Measurements from ENCODE around the gene UBE2G1.

Gene UBE2G1

GRCh38 chr17:4262703-4263102 is 103.8 kb downstream of the UBE2G1 start:
- no peak overlapping the region for H4K8ac ChIP-seq (ENCODE audit: low read depth, low read length)
- peak overlapping the region; percentile 73 to 96 for H3K4me3 ChIP-seq (ENCODE audit: low read length in 2 of 2)
- H3K18ac ChIP-seq (ENCODE audit: low read length), result no peak overlapping the region
- no peak for DNase-seq (ENCODE audit: low spot score)
- peaks cover 12 to 47% of the 10 kb centered on the region in 2 donors for H3K36me3 ChIP-seq (replicated peaks in 1 of 2; ENCODE audit: control insufficient read depth in 2 of 2, insufficient read depth in 2 of 2, low read length in 2 of 2)
- H3K4ac ChIP-seq (ENCODE audit: low read length), result no peak overlapping the region
- no peak overlapping the region for H2BK12ac ChIP-seq (ENCODE audit: low read length)
- no peak overlapping the region for H4K91ac ChIP-seq (ENCODE audit: low read depth, low read length, poor library complexity)
- no peaks in the 10 kb centered on the region for H3K27me3 ChIP-seq (ENCODE audit: control insufficient read depth in 3 of 3, insufficient read depth in 3 of 3, low read depth in 1 of 3, low read length in 3 of 3)
- H2BK5ac ChIP-seq (ENCODE audit: low read length), result no peak overlapping the region
- peak overlapping the region; percentile 92 for H3K9ac ChIP-seq (ENCODE audit: low read depth, low read length, poor library complexity)
- no peak overlapping the region for H3K14ac ChIP-seq (ENCODE audit: low read length)
- H2AK5ac ChIP-seq (ENCODE audit: low read depth, low read length), result no peak overlapping the region
- peaks cover 13% of the 10 kb centered on the region for H3K79me1 ChIP-seq (ENCODE audit: low read depth, low read length)
- no peak overlapping the region for H2BK15ac ChIP-seq (ENCODE audit: low read length)
- no peak overlapping the region for H3K27ac ChIP-seq (replicated peaks; ENCODE audit: low read length)
- H3K4me1 ChIP-seq (ENCODE audit: control insufficient read depth in 2 of 2, insufficient read depth in 1 of 2, low read depth in 1 of 2, low read length in 2 of 2), result peaks cover 9 to 14% of the 10 kb centered on the region in 2 donors
- H2BK120ac ChIP-seq (ENCODE audit: low read depth, low read length), result no peak overlapping the region
- no peak overlapping the region for H3K23ac ChIP-seq (ENCODE audit: low read depth, low read length, poor library complexity)
- no CpG with 5 or more reads among the region's 8 CpGs for WGBS, 2 donors (ENCODE audit: extremely low coverage in 2 of 2, insufficient read length in 2 of 2, insufficient replicate concordance in 1 of 2)
- H3K9me3 ChIP-seq (replicated peaks in 1 of 2; ENCODE audit: control insufficient read depth in 2 of 2, insufficient read depth in 1 of 2, low read depth in 1 of 2, low read length in 2 of 2), result peaks cover 13 to 38% of the 10 kb centered on the region in 2 donors
- no peak overlapping the region for H2AFZ ChIP-seq (ENCODE audit: low read length)
- H3K4me2 ChIP-seq (ENCODE audit: insufficient read depth, low read length, poor library complexity, severe bottlenecking), result peak overlapping the region; percentile 91

- Histone ChIP-seq H2AK5ac (ENCODE audit: low read depth, low read length) (no peak overlapping the region), H2BK120ac (ENCODE audit: low read depth, low read length) (no peak overlapping the region), H3K9ac (ENCODE audit: low read depth, low read length, poor library complexity) (no peak overlapping the region), H3K23ac (ENCODE audit: low read depth, low read length, poor library complexity) (no peak overlapping the region), H3K14ac (ENCODE audit: low read length) (no peak overlapping the region), H3K9me3 (replicated peaks in 1 of 2; ENCODE audit: control insufficient read depth in 2 of 2, insufficient read depth in 1 of 2, low read depth in 1 of 2, low read length in 2 of 2) (peaks cover 17 to 50% of the 10 kb centered on the region in 2 donors), H3K18ac (ENCODE audit: low read length) (no peak overlapping the region), H3K27me3 (ENCODE audit: control insufficient read depth in 3 of 3, insufficient read depth in 3 of 3, low read depth in 1 of 3, low read length in 3 of 3) (no peaks in the 10 kb centered on the region), H2BK5ac (ENCODE audit: low read length) (no peak overlapping the region), H2AFZ (ENCODE audit: low read length) (no peak overlapping the region), H4K91ac (ENCODE audit: low read depth, low read length, poor library complexity) (no peak overlapping the region), H3K4ac (ENCODE audit: low read length) (no peak overlapping the region), H3K79me1 (ENCODE audit: low read depth, low read length) (peaks cover 13% of the 10 kb centered on the region), H3K36me3 (replicated peaks in 1 of 2; ENCODE audit: control insufficient read depth in 2 of 2, insufficient read depth in 2 of 2, low read length in 2 of 2) (peaks cover 10 to 51% of the 10 kb centered on the region in 2 donors), H3K4me1 (ENCODE audit: control insufficient read depth in 2 of 2, insufficient read depth in 1 of 2, low read depth in 1 of 2, low read length in 2 of 2) (peaks cover 9 to 14% of the 10 kb centered on the region in 2 donors), H3K27ac (replicated peaks; ENCODE audit: low read length) (no peak overlapping the region), H2BK15ac (ENCODE audit: low read length) (no peak overlapping the region), H3K4me2 (ENCODE audit: insufficient read depth, low read length, poor library complexity, severe bottlenecking) (no peak overlapping the region), H4K8ac (ENCODE audit: low read depth, low read length) (no peak overlapping the region), H2BK12ac (ENCODE audit: low read length) (no peak overlapping the region), H3K4me3 (ENCODE audit: low read length in 2 of 2) (no peak overlapping the region)
- no peak for DNase-seq (ENCODE audit: low spot score)
- no CpG with 5 or more reads among the region's 8 CpGs for WGBS, 2 donors (ENCODE audit: extremely low coverage in 2 of 2, insufficient read length in 2 of 2, insufficient replicate concordance in 1 of 2)
Measured at GRCh38 chr17:4261452-4261851, 105.0 kb downstream of the UBE2G1 start.

- no peak overlapping the region for H2BK120ac ChIP-seq (ENCODE audit: low read depth, low read length)
- H2AFZ ChIP-seq (ENCODE audit: low read length), result no peak overlapping the region
- peaks cover 13% of the 10 kb centered on the region for H3K79me1 ChIP-seq (ENCODE audit: low read depth, low read length)
- peaks cover 9% of the 10 kb centered on the region in 2 donors for H3K4me1 ChIP-seq (ENCODE audit: control insufficient read depth in 2 of 2, insufficient read depth in 1 of 2, low read depth in 1 of 2, low read length in 2 of 2)
- H3K9ac ChIP-seq (ENCODE audit: low read depth, low read length, poor library complexity), result no peak overlapping the region
- H2BK15ac ChIP-seq (ENCODE audit: low read length), result no peak overlapping the region
- no peak for DNase-seq (ENCODE audit: low spot score)
- no peak overlapping the region for H3K27ac ChIP-seq (replicated peaks; ENCODE audit: low read length)
- no peak overlapping the region for H3K4ac ChIP-seq (ENCODE audit: low read length)
- H4K8ac ChIP-seq (ENCODE audit: low read depth, low read length), result no peak overlapping the region
- H3K4me3 ChIP-seq (ENCODE audit: low read length in 2 of 2), result no peak overlapping the region
- no CpG with 5 or more reads among the region's 3 CpGs for WGBS, 2 donors (ENCODE audit: extremely low coverage in 2 of 2, insufficient read length in 2 of 2, insufficient replicate concordance in 1 of 2)
- no peak overlapping the region for H3K4me2 ChIP-seq (ENCODE audit: insufficient read depth, low read length, poor library complexity, severe bottlenecking)
- H2BK5ac ChIP-seq (ENCODE audit: low read length), result no peak overlapping the region
- H3K23ac ChIP-seq (ENCODE audit: low read depth, low read length, poor library complexity), result no peak overlapping the region
- no peak overlapping the region for H3K14ac ChIP-seq (ENCODE audit: low read length)
- no peak overlapping the region for H2BK12ac ChIP-seq (ENCODE audit: low read length)
- H2AK5ac ChIP-seq (ENCODE audit: low read depth, low read length), result no peak overlapping the region
- H3K9me3 ChIP-seq (replicated peaks in 1 of 2; ENCODE audit: control insufficient read depth in 2 of 2, insufficient read depth in 1 of 2, low read depth in 1 of 2, low read length in 2 of 2), result peaks cover 17 to 52% of the 10 kb centered on the region in 2 donors
- no peak overlapping the region for H3K18ac ChIP-seq (ENCODE audit: low read length)
- peaks cover 10 to 56% of the 10 kb centered on the region in 2 donors for H3K36me3 ChIP-seq (replicated peaks in 1 of 2; ENCODE audit: control insufficient read depth in 2 of 2, insufficient read depth in 2 of 2, low read length in 2 of 2)
- H4K91ac ChIP-seq (ENCODE audit: low read depth, low read length, poor library complexity), result no peak overlapping the region
- no peaks in the 10 kb centered on the region for H3K27me3 ChIP-seq (ENCODE audit: control insufficient read depth in 3 of 3, insufficient read depth in 3 of 3, low read depth in 1 of 3, low read length in 3 of 3)
Measured at GRCh38 chr17:4258867-4259266, 107.6 kb downstream of the UBE2G1 start.

GRCh38 chr17:4256952-4257351 is 109.5 kb downstream of the UBE2G1 start:
- Histone ChIP-seq H3K27ac (replicated peaks; ENCODE audit: low read length) (no peak overlapping the region), H3K79me1 (ENCODE audit: low read depth, low read length) (peaks cover 4% of the 10 kb centered on the region), H2AK5ac (ENCODE audit: low read depth, low read length) (no peak overlapping the region), H3K4me3 (ENCODE audit: low read length in 2 of 2) (peak overlapping the region in 1 of 2 donors; percentile 26), H2BK15ac (ENCODE audit: low read length) (no peak overlapping the region), H3K36me3 (replicated peaks in 1 of 2; ENCODE audit: control insufficient read depth in 2 of 2, insufficient read depth in 2 of 2, low read length in 2 of 2) (peaks cover 10 to 55% of the 10 kb centered on the region in 2 donors), H2BK120ac (ENCODE audit: low read depth, low read length) (no peak overlapping the region), H3K14ac (ENCODE audit: low read length) (no peak overlapping the region), H3K9ac (ENCODE audit: low read depth, low read length, poor library complexity) (no peak overlapping the region), H2BK12ac (ENCODE audit: low read length) (no peak overlapping the region), H3K4me1 (ENCODE audit: control insufficient read depth in 2 of 2, insufficient read depth in 1 of 2, low read depth in 1 of 2, low read length in 2 of 2) (no peaks in the 10 kb centered on the region), H4K91ac (ENCODE audit: low read depth, low read length, poor library complexity) (no peak overlapping the region), H3K27me3 (ENCODE audit: control insufficient read depth in 3 of 3, insufficient read depth in 3 of 3, low read depth in 1 of 3, low read length in 3 of 3) (no peaks in the 10 kb centered on the region), H3K23ac (ENCODE audit: low read depth, low read length, poor library complexity) (no peak overlapping the region), H3K4ac (ENCODE audit: low read length) (no peak overlapping the region), H4K8ac (ENCODE audit: low read depth, low read length) (no peak overlapping the region), H3K4me2 (ENCODE audit: insufficient read depth, low read length, poor library complexity, severe bottlenecking) (no peak overlapping the region), H3K18ac (ENCODE audit: low read length) (no peak overlapping the region), H2AFZ (ENCODE audit: low read length) (no peak overlapping the region), H3K9me3 (replicated peaks in 1 of 2; ENCODE audit: control insufficient read depth in 2 of 2, insufficient read depth in 1 of 2, low read depth in 1 of 2, low read length in 2 of 2) (peaks cover 17 to 52% of the 10 kb centered on the region in 2 donors), H2BK5ac (ENCODE audit: low read length) (no peak overlapping the region)
- no CpG with 5 or more reads among the region's 2 CpGs for WGBS, 2 donors (ENCODE audit: extremely low coverage in 2 of 2, insufficient read length in 2 of 2, insufficient replicate concordance in 1 of 2)
- DNase-seq (ENCODE audit: low spot score), result no peak

All from neuronal stem cell (in vitro differentiated cells).